ENCODE data around the gene MST1.
"Not testable (repeated sequence)": the region's sequence is repeated elsewhere in the genome, so short reads cannot be mapped to it uniquely, and the experiment has no call there.

The MST1 gene

GRCh38 chr3:49694409-49695070, 5.3 kb upstream of the MST1 start:
- H3K4me3 ChIP-seq (ENCODE audit: low read length); H3K9me3 ChIP-seq (ENCODE audit: insufficient read depth, low read length); H3K36me3 ChIP-seq (replicated peaks; ENCODE audit: low read depth, low read length); H3K27ac ChIP-seq (ENCODE audit: low read length); H3K9ac ChIP-seq (ENCODE audit: low read length); H2AFZ ChIP-seq (ENCODE audit: low read depth, low read length); H3K4me1 ChIP-seq (ENCODE audit: low read length); H4K20me1 ChIP-seq (ENCODE audit: insufficient read depth, low read length); H3K4me2 ChIP-seq (ENCODE audit: low read length); H3K27me3 ChIP-seq (ENCODE audit: low read depth, low read length): not testable (repeated sequence)
- H3K79me2 ChIP-seq (ENCODE audit: low read length): peaks cover 14% of the 10 kb centered on the region

- not testable (repeated sequence) for H3K9ac ChIP-seq (ENCODE audit: low read length); H3K4me1 ChIP-seq (ENCODE audit: low read length); H2AFZ ChIP-seq (ENCODE audit: low read depth, low read length); H3K4me2 ChIP-seq (ENCODE audit: low read length); H3K4me3 ChIP-seq (ENCODE audit: low read length); H4K20me1 ChIP-seq (ENCODE audit: insufficient read depth, low read length); H3K36me3 ChIP-seq (replicated peaks; ENCODE audit: low read depth, low read length); H3K9me3 ChIP-seq (ENCODE audit: insufficient read depth, low read length); H3K27ac ChIP-seq (ENCODE audit: low read length); H3K27me3 ChIP-seq (ENCODE audit: low read depth, low read length)
- peaks cover 16% of the 10 kb centered on the region for H3K79me2 ChIP-seq (ENCODE audit: low read length)
Observed at GRCh38 chr3:49691481-49691880, 2.2 kb upstream of the MST1 start.

- H3K4me2 ChIP-seq (ENCODE audit: low read length); H3K4me3 ChIP-seq (ENCODE audit: low read length): not testable (repeated sequence)
Observed at GRCh38 chr3:49690856-49691255, 1.6 kb upstream of the MST1 start.

GRCh38 chr3:49689908-49690624, 792 bp upstream of the MST1 start:
- not testable (repeated sequence) for H3K27me3 ChIP-seq (ENCODE audit: low read depth, low read length); H4K20me1 ChIP-seq (ENCODE audit: insufficient read depth, low read length); H3K9me3 ChIP-seq (ENCODE audit: insufficient read depth, low read length); H3K36me3 ChIP-seq (replicated peaks; ENCODE audit: low read depth, low read length); H3K4me1 ChIP-seq (ENCODE audit: low read length); H3K27ac ChIP-seq (ENCODE audit: low read length)
- peaks cover 16% of the 10 kb centered on the region for H3K79me2 ChIP-seq (ENCODE audit: low read length)
- peak overlapping the region; percentile 69 for H3K4me2 ChIP-seq (ENCODE audit: low read length)
- H3K9ac ChIP-seq (ENCODE audit: low read length): peak overlapping the region; percentile 93
- peak overlapping the region; percentile 87 for H3K4me3 ChIP-seq (ENCODE audit: low read length)
- H2AFZ ChIP-seq (ENCODE audit: low read depth, low read length): 0 out of 2 replicates have a peak overlapping the region, but pooled peaks have one; percentile 39

More at GRCh38 chr3:49690856-49691255, 1.6 kb upstream of the MST1 start:
- H3K27me3 ChIP-seq (ENCODE audit: low read depth, low read length); H3K9ac ChIP-seq (ENCODE audit: low read length); H2AFZ ChIP-seq (ENCODE audit: low read depth, low read length); H3K27ac ChIP-seq (ENCODE audit: low read length); H3K36me3 ChIP-seq (replicated peaks; ENCODE audit: low read depth, low read length); H4K20me1 ChIP-seq (ENCODE audit: insufficient read depth, low read length); H3K4me1 ChIP-seq (ENCODE audit: low read length); H3K9me3 ChIP-seq (ENCODE audit: insufficient read depth, low read length): not testable (repeated sequence)
- peaks cover 16% of the 10 kb centered on the region for H3K79me2 ChIP-seq (ENCODE audit: low read length)

GRCh38 chr3:49688338-49689045, 782 bp downstream of the MST1 start:
- not testable (repeated sequence) for H3K9me3 ChIP-seq (ENCODE audit: insufficient read depth, low read length); H4K20me1 ChIP-seq (ENCODE audit: insufficient read depth, low read length); H3K36me3 ChIP-seq (replicated peaks; ENCODE audit: low read depth, low read length); H3K27me3 ChIP-seq (ENCODE audit: low read depth, low read length); H3K4me1 ChIP-seq (ENCODE audit: low read length)
- Histone ChIP-seq H3K4me2 (ENCODE audit: low read length) (peak overlapping the region; percentile 89), H2AFZ (ENCODE audit: low read depth, low read length) (0 out of 2 replicates have a peak overlapping the region, but pooled peaks have one; percentile 75), H3K27ac (ENCODE audit: low read length) (peak overlapping the region; percentile 52), H3K9ac (ENCODE audit: low read length) (peak overlapping the region; percentile 93), H3K4me3 (ENCODE audit: low read length) (peak overlapping the region; percentile 87), H3K79me2 (ENCODE audit: low read length) (peaks cover 16% of the 10 kb centered on the region)

GRCh38 chr3:49687424-49687795, 1.9 kb downstream of the MST1 start:
- H3K4me2 ChIP-seq (ENCODE audit: low read length); H3K27me3 ChIP-seq (ENCODE audit: low read depth, low read length); H2AFZ ChIP-seq (ENCODE audit: low read depth, low read length); H3K4me3 ChIP-seq (ENCODE audit: low read length); H3K4me1 ChIP-seq (ENCODE audit: low read length); H3K9ac ChIP-seq (ENCODE audit: low read length); H3K9me3 ChIP-seq (ENCODE audit: insufficient read depth, low read length); H3K27ac ChIP-seq (ENCODE audit: low read length); H4K20me1 ChIP-seq (ENCODE audit: insufficient read depth, low read length): not testable (repeated sequence)
- Histone ChIP-seq H3K36me3 (replicated peaks; ENCODE audit: low read depth, low read length) (peaks cover 12% of the 10 kb centered on the region), H3K79me2 (ENCODE audit: low read length) (peaks cover 16% of the 10 kb centered on the region)

GRCh38 chr3:49686769-49687423, 2.4 kb downstream of the MST1 start:
- H3K9me3 ChIP-seq (ENCODE audit: insufficient read depth, low read length); H3K27me3 ChIP-seq (ENCODE audit: low read depth, low read length); H3K4me3 ChIP-seq (ENCODE audit: low read length); H3K27ac ChIP-seq (ENCODE audit: low read length); H3K9ac ChIP-seq (ENCODE audit: low read length); H4K20me1 ChIP-seq (ENCODE audit: insufficient read depth, low read length); H3K4me1 ChIP-seq (ENCODE audit: low read length); H3K4me2 ChIP-seq (ENCODE audit: low read length); H2AFZ ChIP-seq (ENCODE audit: low read depth, low read length): not testable (repeated sequence)
- peaks cover 16% of the 10 kb centered on the region for H3K79me2 ChIP-seq (ENCODE audit: low read length)
- peaks cover 17% of the 10 kb centered on the region for H3K36me3 ChIP-seq (replicated peaks; ENCODE audit: low read depth, low read length)

- not testable (repeated sequence) for H3K4me2 ChIP-seq (ENCODE audit: low read length); H4K20me1 ChIP-seq (ENCODE audit: insufficient read depth, low read length); H2AFZ ChIP-seq (ENCODE audit: low read depth, low read length); H3K9ac ChIP-seq (ENCODE audit: low read length); H3K27me3 ChIP-seq (ENCODE audit: low read depth, low read length); H3K4me1 ChIP-seq (ENCODE audit: low read length); H3K27ac ChIP-seq (ENCODE audit: low read length); H3K4me3 ChIP-seq (ENCODE audit: low read length); H3K9me3 ChIP-seq (ENCODE audit: insufficient read depth, low read length)
- peaks cover 22% of the 10 kb centered on the region for H3K36me3 ChIP-seq (replicated peaks; ENCODE audit: low read depth, low read length)
- H3K79me2 ChIP-seq (ENCODE audit: low read length): peaks cover 16% of the 10 kb centered on the region
Observed at GRCh38 chr3:49686346-49686745, 2.9 kb downstream of the MST1 start.

GRCh38 chr3:49685846-49686245, 3.4 kb downstream of the MST1 start:
- H3K4me2 ChIP-seq (ENCODE audit: low read length); H3K4me3 ChIP-seq (ENCODE audit: low read length); H3K9me3 ChIP-seq (ENCODE audit: insufficient read depth, low read length); H3K4me1 ChIP-seq (ENCODE audit: low read length); H3K9ac ChIP-seq (ENCODE audit: low read length); H2AFZ ChIP-seq (ENCODE audit: low read depth, low read length); H4K20me1 ChIP-seq (ENCODE audit: insufficient read depth, low read length); H3K27me3 ChIP-seq (ENCODE audit: low read depth, low read length); H3K27ac ChIP-seq (ENCODE audit: low read length): not testable (repeated sequence)
- Histone ChIP-seq H3K79me2 (ENCODE audit: low read length) (peaks cover 15% of the 10 kb centered on the region), H3K36me3 (replicated peaks; ENCODE audit: low read depth, low read length) (peaks cover 22% of the 10 kb centered on the region)
